Lung (tissue), 12 donors: ENCODE data around the gene SLC7A4. TPM values are rescaled to one million over a fixed set of nuclear protein-coding genes. Genes with fewer than 3 reads are reported as not detected.

Experiments used
- ATAC-seq: fragments of 200-7000 bp; cut with Tn5 transposase; one replicate; pipeline ENCODE4 v1.9.1; 2020; ENCODE audit warnings: moderate number of reproducible peaks; ENCODE audit not compliant: insufficient read depth, low FRiP score
- DNase-seq, 3 donors: peaks; one replicate each; pipeline ENCODE4 v3.0.0-alpha.2; 2013 to 2017
- H3K27ac ChIP-seq, 2 donors: one replicate each; pipeline ENCODE4 v1.5.1; 2013; ENCODE audit warnings: mild to moderate bottlenecking in 2 of 2, moderate library complexity in 2 of 2, control low read depth in 1 of 2, inconsistent platforms in 1 of 2, low read depth in 1 of 2, low read length in 1 of 2
- H3K27me3 ChIP-seq, 3 donors: one replicate each; pipeline ENCODE4 v1.5.1; 2013; ENCODE audit warnings: low read length in 2 of 3; ENCODE audit not compliant: control insufficient read depth in 3 of 3, insufficient read depth in 3 of 3
- H3K36me3 ChIP-seq, 4 donors: one replicate each; pipeline ENCODE4 v1.5.1; 2013; ENCODE audit warnings: low read length in 4 of 4, mild to moderate bottlenecking in 1 of 4, moderate library complexity in 1 of 4; ENCODE audit not compliant: control insufficient read depth in 4 of 4, insufficient read depth in 4 of 4
- H3K4me1 ChIP-seq, 5 donors: one replicate each; pipeline ENCODE4 v1.5.1; 2013; ENCODE audit warnings: low read length in 5 of 5, mild to moderate bottlenecking in 2 of 5, moderate library complexity in 1 of 5; ENCODE audit not compliant: control insufficient read depth in 5 of 5, insufficient read depth in 5 of 5
- H3K4me3 ChIP-seq: one replicate; pipeline ENCODE4 v1.5.1; 2013; ENCODE audit warnings: mild to moderate bottlenecking, control low read depth, moderate library complexity
- H3K9ac ChIP-seq, 2 donors: one replicate each; pipeline ENCODE4 v1.5.1; 2013; ENCODE audit warnings: low read length in 2 of 2, control low read depth in 1 of 2; ENCODE audit not compliant: insufficient read depth in 1 of 2
- H3K9me3 ChIP-seq, 4 donors: one replicate each; pipeline ENCODE4 v1.5.1; 2013; ENCODE audit warnings: low read length in 3 of 4, mild to moderate bottlenecking in 1 of 4, moderate library complexity in 1 of 4; ENCODE audit not compliant: control insufficient read depth in 4 of 4, insufficient read depth in 3 of 4
- WGBS, 2 donors: extraction: QIAGEN DNeasy Blood & Tissue Kit; methylation state at CpG; one replicate each; pipeline ENCODE4 v1.1.7; 2013; 5-methylcytosine and 5-hydroxymethylcytosine counted together
- polyA plus RNA-seq, 2 donors: library from polyadenylated mRNA; stranded (reverse); fragments of 200-250 nt; gene quantifications; one replicate each; pipeline ENCODE4 v1.2.1, GENCODE V29; 2013
- total RNA-seq, 2 donors: library from RNA; depleted of rRNA in 1 of 2; stranded (reverse); fragments of >200 nt in 1 of 2; gene quantifications; one replicate each; pipeline ENCODE4 v1.2.1, GENCODE V29; 2014 to 2021
- TF ChIP-seq, protein P1 (sequence below): IDR thresholded peaks from 2 replicates; pipeline ENCODE4 v1.5.1; 2012; ENCODE audit warnings: mild to moderate bottlenecking; ENCODE audit errors: control extremely low read depth, extremely low read depth
- donor health status: control.
- donor health status: control.
- donor health status: Bipolar disorder and iron deficiency.
- donor health status: healthy.
- donor health status: DM: yes; HTN: yes; CAD: no.

SLC7A4 gene
- total and polyA plus RNA-seq, 4 donors, result 0.18 to 1.1 (median 0.80) TPM

DNA sequence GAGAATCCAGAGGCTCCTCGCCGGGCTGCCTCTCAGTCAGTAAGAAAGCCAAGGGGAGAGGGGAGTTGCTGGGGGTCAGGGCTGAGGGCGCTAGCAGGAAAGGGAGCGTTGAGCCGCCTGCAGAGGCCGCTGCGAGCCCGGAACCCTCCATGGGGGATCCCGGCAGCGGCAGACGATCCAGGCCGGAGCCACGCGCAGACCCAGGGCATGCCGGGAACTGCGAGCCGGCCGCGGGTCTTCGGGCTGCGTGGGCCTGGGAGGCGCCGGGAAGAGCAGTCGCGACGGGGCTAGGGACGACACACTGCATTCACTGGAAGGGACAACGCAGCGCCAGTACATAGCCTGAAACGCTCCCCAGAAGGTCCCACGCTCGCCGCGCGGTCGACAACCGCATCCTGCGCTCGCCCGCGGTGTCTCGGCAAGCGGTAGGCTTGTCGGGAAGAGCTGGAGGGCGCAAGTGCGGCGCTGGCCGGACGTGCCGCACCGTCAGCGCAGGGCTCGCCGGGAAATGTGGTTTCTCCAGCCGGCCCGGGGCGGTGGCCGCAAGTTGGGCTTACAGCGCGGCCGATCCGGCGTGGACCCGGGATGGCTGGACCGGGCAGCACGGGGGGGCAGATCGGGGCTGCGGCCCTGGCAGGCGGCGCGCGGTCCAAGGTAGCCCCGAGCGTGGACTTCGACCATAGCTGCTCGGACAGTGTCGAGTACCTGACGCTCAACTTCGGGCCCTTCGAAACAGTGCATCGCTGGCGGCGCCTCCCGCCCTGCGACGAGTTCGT lies 50.4 kb downstream of the SLC7A4 start, which contains the start of gene LZTR1:
Gene LZTR1 (plus strand): TSS at position 511 of the 776 bp plus-strand sequence. CDS start 75 bp downstream, at position 586.
- peaks cover 0 to 3% (median 0%) of the 10 kb centered on the region in 3 donors for H3K27me3 ChIP-seq

DNA sequence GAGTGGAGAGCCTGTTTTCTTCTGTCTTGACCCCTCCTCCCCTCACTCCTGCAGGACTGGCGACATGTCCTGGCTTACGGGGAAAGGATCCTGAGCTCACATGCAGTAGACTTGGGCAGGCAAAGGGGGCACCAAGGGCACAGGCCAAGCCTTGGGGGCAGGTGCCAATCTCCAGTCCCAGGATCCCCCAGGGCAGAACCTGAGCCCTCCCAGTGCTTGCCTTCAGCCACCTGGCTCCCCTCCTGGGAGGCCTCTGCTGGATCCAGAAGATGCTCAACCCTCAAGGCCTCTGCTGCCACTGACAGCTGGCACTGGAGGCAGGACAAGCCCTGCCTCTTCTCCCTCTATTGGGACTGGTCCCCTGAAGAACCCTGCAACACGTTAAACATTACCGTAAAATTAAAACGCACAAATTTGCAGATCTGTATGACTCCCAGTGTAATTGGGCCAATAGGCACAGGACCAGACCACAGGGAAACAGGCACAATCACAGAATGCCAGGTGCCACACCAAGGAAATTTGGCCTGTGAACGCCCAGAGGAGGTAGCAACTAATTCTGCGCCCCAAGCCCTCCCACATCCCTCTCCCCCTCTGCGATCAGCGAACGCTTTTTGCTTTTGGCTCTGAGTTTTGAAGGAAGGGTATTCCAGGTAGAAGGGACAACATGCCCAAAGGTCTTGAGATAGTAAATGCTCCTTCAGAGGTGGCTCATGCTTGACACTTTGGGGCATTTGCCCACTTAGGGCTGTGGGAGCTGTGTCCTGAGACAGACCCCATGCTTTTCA lies 51.2 kb downstream of the SLC7A4 start:
- ATAC-seq, result no peak
- peaks cover 0 to 10% (median 3%) of the 10 kb centered on the region in 4 donors for H3K36me3 ChIP-seq

More for the DNA sequence above, 50.4 kb downstream of the SLC7A4 start, which contains the start of gene LZTR1:
- Histone ChIP-seq H3K4me3 (peak within 1 kb of the TSS; percentile 92), H3K9me3 (peaks cover 0 to 3% (median 0%) of the 10 kb centered on the region in 4 donors), H3K27ac (peak within 1 kb of the TSS; percentile 92 to 96), H3K4me1 (peaks cover 0 to 24% (median 10%) of the 10 kb centered on the region in 5 donors), H3K9ac (peak within 1 kb of the TSS; percentile 79 to 96), H3K36me3 (peaks cover 0 to 10% (median 5%) of the 10 kb centered on the region in 4 donors)
- peak; percentile 86 to 90 (median 87) for DNase-seq
- WGBS, 2 donors, result 0% methylated on average over 83 to 87 of the region's 87 CpGs
- peak; percentile 94 for ATAC-seq
- TF ChIP-seq, protein P1, sequence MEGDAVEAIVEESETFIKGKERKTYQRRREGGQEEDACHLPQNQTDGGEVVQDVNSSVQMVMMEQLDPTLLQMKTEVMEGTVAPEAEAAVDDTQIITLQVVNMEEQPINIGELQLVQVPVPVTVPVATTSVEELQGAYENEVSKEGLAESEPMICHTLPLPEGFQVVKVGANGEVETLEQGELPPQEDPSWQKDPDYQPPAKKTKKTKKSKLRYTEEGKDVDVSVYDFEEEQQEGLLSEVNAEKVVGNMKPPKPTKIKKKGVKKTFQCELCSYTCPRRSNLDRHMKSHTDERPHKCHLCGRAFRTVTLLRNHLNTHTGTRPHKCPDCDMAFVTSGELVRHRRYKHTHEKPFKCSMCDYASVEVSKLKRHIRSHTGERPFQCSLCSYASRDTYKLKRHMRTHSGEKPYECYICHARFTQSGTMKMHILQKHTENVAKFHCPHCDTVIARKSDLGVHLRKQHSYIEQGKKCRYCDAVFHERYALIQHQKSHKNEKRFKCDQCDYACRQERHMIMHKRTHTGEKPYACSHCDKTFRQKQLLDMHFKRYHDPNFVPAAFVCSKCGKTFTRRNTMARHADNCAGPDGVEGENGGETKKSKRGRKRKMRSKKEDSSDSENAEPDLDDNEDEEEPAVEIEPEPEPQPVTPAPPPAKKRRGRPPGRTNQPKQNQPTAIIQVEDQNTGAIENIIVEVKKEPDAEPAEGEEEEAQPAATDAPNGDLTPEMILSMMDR, result peak; percentile 27

DNA sequence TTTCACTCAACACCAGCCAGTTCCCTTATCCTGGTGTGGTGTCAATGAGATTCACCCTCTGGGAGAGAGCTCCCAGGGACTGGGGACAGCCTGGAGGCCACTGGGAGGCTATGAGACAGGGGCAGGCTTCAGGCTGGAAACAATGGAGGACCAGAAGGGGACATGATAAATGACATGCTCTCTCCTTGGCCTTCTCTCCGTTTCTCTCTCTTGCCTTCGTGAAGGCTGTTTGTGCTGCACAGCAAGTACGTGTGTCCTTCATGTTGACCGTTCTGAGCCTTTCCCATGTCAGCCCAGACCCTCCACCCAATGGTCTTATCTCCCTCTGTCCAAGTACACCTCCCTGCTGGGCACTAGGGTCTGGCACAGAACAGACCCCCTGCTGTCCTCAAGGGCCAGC lies 51.8 kb downstream of the SLC7A4 start:
- Histone ChIP-seq H3K4me1 (peaks cover 0 to 24% (median 10%) of the 10 kb centered on the region in 5 donors), H3K9me3 (peaks cover 0 to 3% (median 0%) of the 10 kb centered on the region in 4 donors), H3K27me3 (peaks cover 0 to 3% (median 0%) of the 10 kb centered on the region in 3 donors), H3K36me3 (peaks cover 0 to 6% (median 0%) of the 10 kb centered on the region in 4 donors), H3K4me3 (no peak overlapping the region), H3K9ac (no peak overlapping the region), H3K27ac (no peak overlapping the region)
- DNase-seq (no peak), ATAC-seq (no peak)
- 86 to 89% methylated on average over 4 of the region's 4 CpGs for WGBS, 2 donors
- TF ChIP-seq, protein P1, result no peak

More for the DNA sequence above, 51.2 kb downstream of the SLC7A4 start:
- Histone ChIP-seq H3K4me3 (peak overlapping the region; percentile 92), H3K27me3 (peaks cover 0 to 3% (median 0%) of the 10 kb centered on the region in 3 donors), H3K27ac (peak overlapping the region; percentile 92 to 96), H3K9ac (peak overlapping the region; percentile 79 to 93), H3K9me3 (peaks cover 0 to 3% (median 0%) of the 10 kb centered on the region in 4 donors), H3K4me1 (peaks cover 0 to 24% (median 10%) of the 10 kb centered on the region in 5 donors)
- TF ChIP-seq, protein P1, result no peak
- WGBS, 2 donors, result 68 to 72% methylated on average over 10 of the region's 10 CpGs
- DNase-seq, result no peak
